ENCODE results near the gene CLEC4D.
"Not testable (repeated sequence)": the region's sequence is repeated elsewhere in the genome, so short reads cannot be mapped to it uniquely, and the experiment has no call there.

Gene CLEC4D

DNA sequence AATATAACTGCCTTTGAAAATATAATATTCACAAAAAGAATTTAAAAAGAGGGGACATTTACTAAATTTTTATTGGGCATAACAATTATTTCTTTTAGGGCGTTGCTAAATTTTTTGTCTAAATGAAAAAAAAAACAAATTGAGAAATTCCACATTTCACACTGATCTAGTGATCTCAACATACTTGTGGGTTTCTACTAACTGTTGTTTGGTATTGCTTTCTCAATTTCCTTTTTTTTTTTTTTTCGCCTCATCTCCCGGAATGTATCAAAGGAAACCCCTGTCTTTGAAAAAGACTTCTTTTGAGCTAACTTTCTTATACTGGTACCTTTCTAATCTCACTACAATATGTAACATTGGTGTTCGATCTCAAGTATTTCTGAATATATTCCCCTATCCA is at the start of gene CLEC4D:
Gene CLEC4D, plus strand, starts transcription at position 248 of the 400 bp plus-strand sequence. CDS start 230 bp downstream, outside the sequence.
- no peak for DNase-seq (ENCODE audit: low read depth in 2 of 2)

DNA sequence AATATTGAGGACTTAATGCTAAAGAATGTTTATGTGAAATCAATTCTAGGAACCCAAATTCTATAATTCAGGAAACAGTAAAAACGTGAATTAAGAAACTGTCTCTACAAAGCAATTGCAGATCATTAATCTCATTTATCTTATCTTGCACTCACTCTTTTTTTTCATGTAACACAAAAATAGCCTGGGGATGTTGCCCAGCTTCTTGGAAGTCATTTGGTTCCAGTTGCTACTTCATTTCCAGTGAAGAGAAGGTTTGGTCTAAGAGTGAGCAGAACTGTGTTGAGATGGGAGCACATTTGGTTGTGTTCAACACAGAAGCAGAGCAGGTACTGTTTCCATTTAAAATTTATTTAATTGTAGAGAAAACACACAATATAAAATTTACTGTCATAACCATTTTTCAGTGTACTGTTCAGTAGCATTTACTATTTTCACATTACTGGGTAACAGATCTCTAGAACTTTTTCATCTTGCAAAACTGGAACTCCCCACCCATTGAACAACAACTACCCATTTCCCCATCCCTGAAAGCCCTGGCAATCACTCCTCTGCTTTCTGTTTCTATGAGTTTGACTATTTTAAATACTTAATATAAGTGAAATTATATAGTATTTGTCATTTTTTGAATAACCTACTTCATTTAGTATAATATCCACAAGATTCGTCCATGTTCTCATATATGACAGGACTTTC is 47.9 kb upstream of the CLEC4D start:
- no peak for DNase-seq (ENCODE audit: low read depth in 2 of 2)

GRCh38 chr12:8466241-8466640 is 47.1 kb upstream of the CLEC4D start:
- DNase-seq (ENCODE audit: low read depth in 2 of 2), result no peak

GRCh38 chr12:8471090-8471489 is 42.2 kb upstream of the CLEC4D start:
- DNase-seq (ENCODE audit: low read depth in 2 of 2), result no peak

DNA sequence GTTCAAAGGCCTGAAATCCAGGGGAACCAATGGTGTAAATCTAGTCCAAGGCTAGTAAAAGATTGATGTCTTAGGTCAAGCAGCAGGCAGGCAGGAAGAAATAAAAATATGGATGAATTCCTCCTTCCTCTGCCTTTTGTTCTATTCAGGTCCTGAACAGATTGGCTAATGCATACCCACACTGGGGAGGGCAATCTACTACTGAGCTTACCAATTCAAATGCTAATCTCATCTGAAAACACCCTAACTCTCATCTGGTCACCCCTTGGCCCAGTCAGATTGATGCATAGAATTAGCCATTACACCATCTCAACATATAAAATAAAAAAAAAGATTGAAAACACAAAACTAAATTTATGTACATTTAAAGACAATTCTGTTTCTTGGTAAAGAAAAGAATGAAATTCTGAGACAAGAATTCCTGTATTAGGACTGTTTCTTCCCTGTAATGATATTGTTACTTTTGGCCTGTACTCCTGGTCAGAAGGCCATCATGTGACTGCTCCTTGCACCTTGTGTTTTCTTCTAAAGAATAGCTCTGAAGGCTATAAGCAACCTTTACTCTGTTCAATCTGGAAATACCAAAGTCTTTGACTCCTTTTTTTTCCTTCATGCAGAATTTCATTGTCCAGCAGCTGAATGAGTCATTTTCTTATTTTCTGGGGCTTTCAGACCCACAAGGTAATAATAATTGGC is 37.6 kb upstream of the CLEC4D start:
- no peak for DNase-seq (ENCODE audit: low read depth in 2 of 2)

GRCh38 chr12:8482571-8483061 is 30.7 kb upstream of the CLEC4D start:
- no peak for DNase-seq (ENCODE audit: low read depth in 2 of 2)

DNA sequence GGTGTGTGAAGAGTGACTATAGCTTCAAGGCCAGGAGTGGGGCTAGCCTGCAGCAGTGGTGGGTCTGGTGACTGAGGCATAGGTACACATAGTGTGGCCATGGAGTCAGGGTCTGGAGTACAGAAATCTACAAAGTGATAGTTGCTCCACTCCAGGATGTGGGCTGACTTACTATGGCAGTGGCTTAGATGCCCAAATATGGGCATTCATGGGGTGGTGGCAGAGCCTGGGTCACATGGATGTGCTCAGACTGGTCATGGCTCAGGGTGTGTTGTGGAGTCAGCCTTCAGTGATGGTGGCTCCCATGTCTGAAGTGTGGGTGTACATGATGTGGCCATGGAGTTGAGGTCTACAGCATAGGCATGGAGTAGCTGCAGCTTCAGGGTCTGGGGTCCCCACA is 30.2 kb upstream of the CLEC4D start:
- no peak for DNase-seq (ENCODE audit: low read depth in 2 of 2)

DNA sequence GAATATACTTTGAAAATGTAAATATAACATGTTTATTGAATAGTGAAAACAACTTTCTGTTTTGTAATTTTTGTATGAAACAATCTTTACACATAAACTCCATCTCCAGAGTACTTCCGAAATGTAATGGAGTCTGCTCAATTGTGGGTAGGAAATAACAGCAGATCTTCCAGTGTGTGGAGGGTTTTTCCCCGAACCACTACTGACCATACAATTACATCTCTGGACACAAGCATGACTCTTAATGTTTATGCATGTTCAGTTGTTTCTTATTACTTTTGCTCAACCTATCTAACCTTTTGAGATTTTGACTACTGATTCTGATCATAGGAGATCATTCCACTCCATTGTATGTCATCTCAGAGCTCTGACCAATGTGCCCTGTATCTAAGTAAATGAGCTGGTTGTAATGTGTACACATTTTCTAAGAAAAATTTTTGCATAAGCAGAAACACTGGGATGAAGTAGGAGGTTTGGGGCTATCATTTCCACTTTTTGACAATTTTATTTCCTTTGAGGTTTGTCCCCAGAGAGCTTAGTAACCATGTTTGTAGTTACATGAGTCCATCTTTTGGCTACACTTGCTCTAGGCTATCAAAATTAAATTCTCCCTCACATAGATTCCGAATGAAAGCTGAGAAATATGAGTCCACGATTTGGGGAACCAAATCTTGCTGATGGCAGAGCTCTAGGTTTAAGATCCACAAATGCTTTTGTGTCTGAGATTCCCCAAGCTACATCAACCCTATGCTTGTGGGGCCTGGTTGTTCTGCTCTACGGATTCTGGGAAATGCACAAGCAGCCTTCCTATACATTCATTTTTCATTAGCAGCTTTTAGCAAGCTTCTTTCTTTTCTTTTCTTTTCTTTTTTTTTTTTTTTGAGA is 21.4 kb upstream of the CLEC4D start:
- no peak for DNase-seq (ENCODE audit: low read depth in 2 of 2)

GRCh38 chr12:8493084-8493483 is 20.2 kb upstream of the CLEC4D start:
- DNase-seq (ENCODE audit: low read depth in 2 of 2), result peak in 1 of 2 donors; percentile 25

DNA sequence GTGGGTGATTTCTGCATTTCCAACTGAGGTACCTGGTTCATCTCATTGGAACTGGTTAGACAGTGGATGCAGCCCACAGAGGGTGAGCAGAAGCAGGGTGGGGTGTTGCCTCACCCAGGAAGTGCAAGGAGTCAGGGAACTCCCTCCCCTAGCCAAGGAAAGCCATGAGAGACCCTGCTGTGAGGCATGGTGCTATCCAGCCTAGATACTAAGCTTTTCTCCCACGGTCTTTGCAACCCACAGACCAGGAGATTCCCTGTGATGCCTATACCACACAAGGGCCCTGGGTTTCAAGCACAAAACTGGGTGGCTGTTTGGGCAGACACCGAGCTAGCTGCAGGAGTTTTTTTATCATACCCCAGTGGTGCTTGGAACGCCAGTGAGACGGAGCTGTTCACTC is 17.6 kb upstream of the CLEC4D start:
- DNase-seq (ENCODE audit: low read depth in 2 of 2), result not testable (repeated sequence)

DNA sequence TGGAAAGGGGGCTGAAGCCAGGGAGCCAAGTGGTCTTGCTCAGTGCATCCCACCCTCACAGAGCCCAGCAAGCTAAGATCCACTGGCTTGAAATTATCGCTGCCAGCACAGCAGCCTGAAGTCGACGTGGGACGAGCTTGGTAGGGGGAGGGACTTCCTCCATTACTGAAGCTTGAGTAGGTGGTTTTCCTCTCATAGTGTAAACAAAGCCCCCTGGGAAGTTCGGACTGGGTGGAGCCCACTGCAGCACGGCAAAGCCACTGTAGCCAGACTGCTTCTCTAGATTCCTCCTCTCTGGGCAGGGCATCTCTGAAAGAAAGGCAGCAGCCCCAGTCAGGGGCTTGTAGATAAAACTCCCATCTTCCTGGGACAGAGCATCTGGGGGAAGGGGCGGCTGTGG is 17.2 kb upstream of the CLEC4D start:
- DNase-seq (ENCODE audit: low read depth in 2 of 2), result not testable (repeated sequence)

DNA sequence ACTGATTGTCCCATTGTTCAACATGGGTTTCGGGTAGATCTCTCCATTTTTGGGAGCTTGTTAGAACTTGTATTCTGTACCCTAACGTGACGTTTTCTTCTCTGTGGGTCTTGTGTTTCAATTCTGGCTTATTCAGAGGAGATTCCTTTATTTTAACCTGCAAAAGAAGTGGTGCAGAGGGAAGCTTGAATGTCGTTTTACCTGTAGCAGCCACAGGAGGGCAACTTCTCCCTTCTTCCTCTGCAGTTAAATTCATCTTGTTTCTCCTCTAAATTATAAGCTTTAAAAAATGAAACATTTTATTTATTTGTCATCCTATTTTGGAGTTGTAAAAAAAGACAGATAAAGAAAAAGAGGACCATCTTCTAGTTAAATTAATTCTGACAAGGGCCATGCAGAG is 13.7 kb upstream of the CLEC4D start:
- no peak for DNase-seq (ENCODE audit: low read depth in 2 of 2)

GRCh38 chr12:8501720-8502119 is 11.6 kb upstream of the CLEC4D start:
- DNase-seq (ENCODE audit: low read depth in 2 of 2), result no peak

GRCh38 chr12:8504351-8504750 is 9.0 kb upstream of the CLEC4D start:
- DNase-seq (ENCODE audit: low read depth in 2 of 2), result no peak

DNA sequence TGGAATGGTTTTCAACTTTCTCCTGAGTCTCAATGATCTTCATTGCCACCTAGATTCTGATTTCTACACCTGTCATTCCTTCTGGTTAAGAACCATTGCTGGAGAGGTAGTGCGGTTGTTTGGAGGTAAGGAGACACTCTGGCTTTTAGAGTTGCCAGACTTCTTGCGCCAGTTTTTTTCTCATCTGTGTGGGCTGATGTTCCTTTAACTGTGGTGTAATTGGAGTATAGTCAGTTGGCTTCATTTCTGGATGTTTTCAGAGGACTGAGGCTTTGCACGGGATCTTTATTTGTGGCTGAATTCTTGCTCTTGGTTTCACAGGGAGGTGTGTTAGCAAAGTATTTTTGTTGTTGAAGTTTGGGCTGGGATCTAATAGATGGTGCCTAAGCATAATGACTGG is 5.7 kb upstream of the CLEC4D start:
- DNase-seq (ENCODE audit: low read depth in 2 of 2), result no peak

DNA sequence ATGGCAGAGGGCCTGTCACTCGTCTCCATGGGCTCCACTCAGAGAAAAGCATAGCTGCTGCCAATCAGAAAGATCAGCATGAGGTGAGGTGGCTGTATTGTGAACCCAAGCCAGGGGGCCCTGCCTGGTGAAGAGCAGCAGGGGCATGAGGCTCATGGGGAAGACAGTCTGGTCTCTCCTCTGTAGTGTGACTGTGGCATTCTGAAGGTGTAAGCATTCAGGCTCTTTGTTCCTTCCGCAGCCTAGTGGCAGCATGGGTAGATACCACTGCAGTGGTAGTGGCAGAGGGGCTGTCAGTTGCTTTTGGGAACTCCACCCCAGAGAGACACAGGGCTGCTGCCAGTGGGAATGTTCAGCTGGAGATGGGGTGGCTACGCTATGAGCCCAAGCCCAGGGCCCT is 5.1 kb upstream of the CLEC4D start:
- no peak for DNase-seq (ENCODE audit: low read depth in 2 of 2)

DNA sequence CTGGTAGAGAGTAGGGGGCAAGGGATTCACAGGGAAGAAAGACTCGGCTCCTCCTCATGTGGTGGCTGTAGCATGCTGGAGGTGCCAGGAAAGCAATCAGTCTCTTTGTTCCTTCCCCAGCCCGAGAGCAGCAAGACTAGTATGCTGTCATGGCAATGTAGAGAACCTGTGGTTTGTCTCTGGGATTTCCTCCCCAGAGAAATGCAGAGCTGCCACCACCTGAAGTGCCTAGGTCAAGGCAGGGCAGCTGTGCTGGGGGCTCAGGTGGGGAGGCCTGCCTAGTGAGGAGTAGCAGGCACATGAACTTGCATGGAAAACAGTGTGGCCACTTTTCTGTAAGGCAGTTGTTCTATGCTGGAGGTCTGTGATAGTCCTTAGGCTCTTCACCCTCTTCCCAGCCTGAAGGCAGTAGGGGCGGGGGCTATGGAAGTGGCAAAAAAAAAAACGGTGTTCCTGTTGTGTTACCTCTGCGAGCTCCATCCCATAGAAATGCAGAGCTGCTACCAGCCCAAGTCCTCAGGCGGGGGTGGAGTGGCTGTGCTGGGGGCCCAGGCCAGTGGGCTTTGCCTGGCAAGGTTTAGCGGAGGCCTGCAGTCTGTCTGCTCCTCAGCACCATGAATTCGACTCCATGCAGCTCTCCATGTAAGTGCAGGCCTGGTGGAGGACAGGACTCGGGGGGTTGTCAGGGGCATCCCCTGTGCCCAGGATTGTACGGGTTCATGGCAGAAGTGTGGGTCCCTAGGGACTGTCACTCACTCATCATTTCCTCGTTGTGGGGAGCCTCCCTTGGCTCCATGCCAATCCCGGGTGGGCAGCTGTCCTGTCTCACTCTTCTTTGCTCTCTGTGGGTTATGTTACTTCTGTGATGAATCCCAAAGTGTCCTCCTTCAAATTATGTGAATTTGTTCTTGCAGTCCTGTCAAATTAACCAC is 4.1 kb upstream of the CLEC4D start:
- DNase-seq (ENCODE audit: low read depth in 2 of 2), result no peak

- no peak for DNase-seq (ENCODE audit: low read depth in 2 of 2)
Measured at GRCh38 chr12:8517971-8518370, 4.7 kb downstream of the CLEC4D start.

GRCh38 chr12:8519171-8519570 is 5.9 kb downstream of the CLEC4D start:
- DNase-seq (ENCODE audit: low read depth in 2 of 2), result no peak

- no peak for DNase-seq (ENCODE audit: low read depth in 2 of 2)
Measured at GRCh38 chr12:8527250-8528130, 14.2 kb downstream of the CLEC4D start.

All from stimulated activated CD8-positive, alpha-beta memory T cell treated with anti-CD3 and anti-CD28 coated beads, Interleukin-2, amount 100 ng/mL, for 48 hours (primary cell).